GM19468 (cell line): ENCODE results near the gene NCS1.

Experiments
- ATAC-seq: cut with Tn5 transposase; IDR thresholded peaks from one replicate; pipeline ENCODE4 v1.9.1; 2021; ENCODE audit warnings: mild to moderate bottlenecking, moderate library complexity, moderate number of reproducible peaks; ENCODE audit not compliant: unreplicated experiment; ENCODE audit errors: extremely low read depth

Gene NCS1

GRCh38 chr9:130174025-130174424 lies 1.8 kb downstream of the NCS1 start:
- ATAC-seq = no peak

- ATAC-seq = no peak
These were observed 2.7 kb downstream of the NCS1 start for GRCh38 chr9:130174920-130175321.

- ATAC-seq = no peak
These were observed 3.2 kb downstream of the NCS1 start for GRCh38 chr9:130175355-130175754.

GRCh38 chr9:130176760-130177159 lies 4.6 kb downstream of the NCS1 start:
- no peak for ATAC-seq

GRCh38 chr9:130177898-130178805 lies 5.9 kb downstream of the NCS1 start:
- no peak for ATAC-seq

- no peak for ATAC-seq
These were observed 7.2 kb downstream of the NCS1 start for GRCh38 chr9:130179331-130179907.

- ATAC-seq = no peak
These were observed 8.3 kb downstream of the NCS1 start for GRCh38 chr9:130180516-130180915.

GRCh38 chr9:130181678-130182380 lies 9.6 kb downstream of the NCS1 start:
- ATAC-seq = no peak

- ATAC-seq = no peak
These were observed 10.2 kb downstream of the NCS1 start for GRCh38 chr9:130182381-130182909.

- no peak for ATAC-seq
These were observed 11.0 kb downstream of the NCS1 start for GRCh38 chr9:130183133-130183762.

GRCh38 chr9:130185017-130185416 lies 12.8 kb downstream of the NCS1 start:
- no peak for ATAC-seq

GRCh38 chr9:130185490-130186031 lies 13.4 kb downstream of the NCS1 start:
- ATAC-seq = no peak

GRCh38 chr9:130186051-130186450 lies 13.8 kb downstream of the NCS1 start:
- no peak for ATAC-seq

GRCh38 chr9:130186839-130187522 lies 14.8 kb downstream of the NCS1 start:
- no peak for ATAC-seq

GRCh38 chr9:130187523-130187846 lies 15.3 kb downstream of the NCS1 start:
- no peak for ATAC-seq

GRCh38 chr9:130188860-130189481 lies 16.8 kb downstream of the NCS1 start:
- ATAC-seq = no peak

GRCh38 chr9:130189840-130190239 lies 17.6 kb downstream of the NCS1 start:
- no peak for ATAC-seq

- ATAC-seq = no peak
These were observed 19.0 kb downstream of the NCS1 start for GRCh38 chr9:130191068-130191748.

- ATAC-seq = no peak
These were observed 19.5 kb downstream of the NCS1 start for GRCh38 chr9:130191749-130192120.
